Activated CD4-positive, alpha-beta T cell treated with anti-CD3 and anti-CD28 coated beads for 24 hours (primary cell): Measurements from ENCODE around the gene AIP.
"Not testable (repeated sequence)": the region's sequence is repeated elsewhere in the genome, so short reads cannot be mapped to it uniquely, and the experiment has no call there.

Experiments
- DNase-seq, 2 donors: peaks; one replicate each; pipeline ENCODE4 v3.0.0-alpha.2; 2020; ENCODE audit warnings: low read depth in 2 of 2

The AIP gene

GRCh38 chr11:67468759-67469507 lies 13.9 kb upstream of the AIP start, which contains the start of gene TMEM134:
TMEM134 (minus strand) TSS chr11:67469251; CDS start chr11:67469192, 59 bp downstream.
- DNase-seq = peak; percentile 86 to 91

- no peak for DNase-seq
Observed at GRCh38 chr11:67469508-67469811, 13.4 kb upstream of the AIP start.

- DNase-seq = no peak
Observed at GRCh38 chr11:67470337-67471002, 12.4 kb upstream of the AIP start.

GRCh38 chr11:67472882-67473281 lies 9.9 kb upstream of the AIP start:
- DNase-seq = no peak

GRCh38 chr11:67476692-67477091 lies 6.1 kb upstream of the AIP start:
- not testable (repeated sequence) for DNase-seq

- not testable (repeated sequence) for DNase-seq
Observed at GRCh38 chr11:67477344-67478050, 5.3 kb upstream of the AIP start.

- no peak for DNase-seq
Observed at GRCh38 chr11:67482275-67482826, 475 bp upstream of the AIP start.

GRCh38 chr11:67483831-67484665 lies 1.2 kb downstream of the AIP start:
- no peak for DNase-seq

GRCh38 chr11:67484847-67485311 lies 2.1 kb downstream of the AIP start:
- no peak for DNase-seq

- DNase-seq = not testable (repeated sequence)
Observed at GRCh38 chr11:67485873-67486361, 3.1 kb downstream of the AIP start.

- DNase-seq = no peak
Observed at GRCh38 chr11:67486481-67487195, 3.8 kb downstream of the AIP start.

- no peak for DNase-seq
Observed at GRCh38 chr11:67489203-67489884, 6.5 kb downstream of the AIP start.

GRCh38 chr11:67489885-67490726 lies 7.3 kb downstream of the AIP start:
- DNase-seq = no peak

GRCh38 chr11:67490727-67491065 lies 7.9 kb downstream of the AIP start:
- DNase-seq = no peak

- DNase-seq = no peak
Observed at GRCh38 chr11:67491276-67492068, 8.6 kb downstream of the AIP start.

- DNase-seq = no peak
Observed at GRCh38 chr11:67492069-67492727, 9.4 kb downstream of the AIP start.

GRCh38 chr11:67492801-67493547 lies 10.1 kb downstream of the AIP start:
- no peak for DNase-seq
